Measurements from ENCODE around the gene MIPOL1.

The MIPOL1 gene

DNA sequence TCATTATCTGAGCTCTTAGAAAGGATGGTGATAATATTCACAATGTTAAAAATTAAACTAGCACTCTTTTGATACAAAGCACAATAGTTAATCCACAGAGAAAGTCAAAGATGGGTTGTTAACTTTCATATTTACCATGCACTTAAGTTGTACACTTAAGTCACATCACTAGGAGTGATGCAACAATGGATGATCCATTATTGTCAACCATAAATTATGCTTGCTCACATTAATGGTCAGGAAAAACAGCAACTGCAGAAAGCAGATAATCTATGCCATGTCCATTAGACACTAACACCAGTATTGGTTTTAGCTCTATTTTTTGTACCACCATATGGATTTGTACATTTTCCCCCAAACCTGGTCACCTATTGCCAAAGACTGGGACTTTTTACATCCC, 201.8 kb downstream of the MIPOL1 start:
- DNase-seq (ENCODE audit: low spot score), result no peak

DNA sequence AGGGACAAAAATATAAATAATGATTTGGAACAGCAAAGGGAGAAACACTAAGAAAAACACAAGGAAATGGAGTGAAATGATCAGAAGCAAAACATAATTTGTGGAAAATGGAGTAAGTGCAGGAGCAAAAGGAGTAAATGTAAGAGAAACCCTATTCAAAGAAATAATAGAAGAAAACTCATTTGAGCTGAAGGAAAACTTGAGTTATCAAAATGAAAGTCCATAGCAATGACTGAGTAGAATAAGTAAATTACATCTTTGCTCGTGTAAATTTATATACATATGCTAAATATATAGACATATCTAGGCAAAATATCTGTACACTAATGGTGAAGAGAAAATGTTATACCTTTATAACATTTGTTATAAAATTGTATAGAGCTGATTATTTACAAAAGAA, 203.4 kb downstream of the MIPOL1 start:
- no peak for DNase-seq (ENCODE audit: low spot score)

DNA sequence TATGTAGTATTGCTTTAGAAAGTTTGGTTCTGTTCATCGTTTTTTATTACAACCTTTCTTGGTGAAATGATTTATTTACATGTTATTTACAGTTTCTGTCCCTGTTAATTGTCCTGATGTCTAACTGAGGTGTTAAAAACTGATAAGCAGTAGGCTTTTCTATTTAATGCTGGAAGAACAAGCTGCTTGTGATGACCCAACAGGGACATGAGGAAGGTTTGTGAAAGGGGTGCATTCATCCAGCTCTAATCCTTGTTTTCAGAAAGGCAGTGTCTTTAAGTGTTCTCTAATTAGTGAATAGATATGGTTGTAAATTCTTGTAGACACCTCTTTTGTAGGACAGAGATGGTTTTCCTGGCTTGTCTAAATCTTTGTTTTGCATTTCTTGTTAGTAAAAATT, 205.9 kb downstream of the MIPOL1 start:
- no peak for DNase-seq (ENCODE audit: low spot score)

DNA sequence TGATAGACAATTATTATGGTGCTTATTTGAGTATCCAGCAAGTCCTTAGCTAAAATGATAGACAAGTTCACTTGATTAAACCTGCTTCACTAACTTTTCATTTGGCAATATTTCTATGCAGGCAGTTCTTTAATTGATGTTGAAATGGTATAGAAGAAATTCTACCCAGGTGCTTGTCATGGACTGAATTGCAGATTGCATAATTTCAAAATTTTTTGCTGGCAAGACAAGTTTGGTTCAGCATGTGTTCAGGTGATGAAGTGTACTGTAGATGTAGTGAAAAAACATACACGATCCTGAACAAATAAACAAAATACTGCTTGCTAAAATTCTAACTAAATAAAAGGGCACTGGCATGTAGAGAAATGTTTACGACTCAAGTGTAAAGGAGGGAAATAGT, 208.4 kb downstream of the MIPOL1 start:
- no peak for DNase-seq (ENCODE audit: low spot score)

DNA sequence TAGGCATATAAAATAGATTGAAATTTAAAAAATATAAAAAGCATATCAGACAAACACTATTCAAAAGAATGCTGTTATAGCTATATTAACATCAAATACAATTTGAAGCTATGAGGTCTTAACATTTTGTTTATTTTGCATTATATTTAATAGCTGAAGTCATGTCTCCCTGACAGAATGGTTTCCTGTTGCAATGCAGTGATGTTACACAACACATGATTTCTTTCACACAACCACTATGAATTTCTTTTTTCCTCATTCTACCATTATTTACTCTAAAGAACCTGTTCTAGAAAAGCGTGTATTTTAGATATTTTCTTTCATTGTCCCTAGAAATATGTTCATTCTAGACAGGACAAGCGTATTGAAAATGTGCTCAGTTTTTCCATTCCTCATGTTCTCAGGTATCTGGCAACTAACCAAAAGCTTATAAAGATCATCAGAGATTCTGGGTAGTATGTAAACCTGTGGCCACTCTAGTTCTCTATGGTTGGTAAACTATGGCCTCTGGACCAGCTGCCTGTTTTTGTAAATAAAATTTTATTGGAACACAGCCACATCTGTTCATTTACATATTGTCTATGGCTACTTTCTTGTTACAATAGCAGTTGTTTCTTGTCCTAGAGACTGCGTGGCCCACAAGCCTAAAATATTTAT, 213.5 kb downstream of the MIPOL1 start:
- no peak for DNase-seq (ENCODE audit: low spot score)

DNA sequence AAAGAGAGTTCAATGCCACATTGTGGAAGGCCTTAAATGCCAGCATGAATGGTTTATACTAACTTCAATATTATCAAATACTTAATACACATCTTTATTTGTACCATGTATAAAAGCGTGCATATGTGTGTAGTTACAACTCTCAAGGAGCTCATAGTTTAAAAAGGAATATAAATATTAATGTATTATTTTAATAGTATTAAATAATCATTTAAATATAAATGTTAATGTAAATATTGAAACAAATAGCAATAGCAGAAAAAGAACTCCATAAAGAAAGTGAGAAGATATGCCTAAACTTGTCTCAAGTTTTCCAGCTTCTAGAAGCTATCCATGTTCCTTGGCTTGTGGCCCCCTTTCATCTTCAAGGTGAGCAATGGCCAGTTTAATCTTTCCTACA, 215.3 kb downstream of the MIPOL1 start:
- DNase-seq (ENCODE audit: low spot score), result no peak

DNA sequence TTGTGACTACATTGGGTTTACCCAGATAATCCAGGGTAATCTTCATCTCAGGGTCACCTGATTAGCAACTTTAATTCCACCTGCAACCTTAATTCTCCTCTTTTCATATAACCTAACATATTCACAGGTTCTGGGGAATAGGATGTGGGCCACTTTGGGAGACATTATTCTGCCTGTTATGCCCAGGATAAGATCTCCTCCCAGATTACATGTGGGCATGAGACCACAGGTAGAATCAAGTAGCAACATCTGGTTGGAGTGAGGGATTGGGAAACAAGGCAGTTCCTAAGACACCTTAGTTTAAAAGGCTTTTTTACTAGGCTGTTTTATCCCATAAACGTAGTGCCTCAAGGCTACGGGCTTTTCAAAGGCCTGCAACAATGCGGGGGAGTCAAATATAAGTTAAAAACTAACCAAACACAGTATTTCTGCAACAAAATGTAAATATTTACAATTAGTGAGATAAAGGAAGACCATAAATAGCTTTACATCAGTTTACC, 215.8 kb downstream of the MIPOL1 start:
- no peak for DNase-seq (ENCODE audit: low spot score)

DNA sequence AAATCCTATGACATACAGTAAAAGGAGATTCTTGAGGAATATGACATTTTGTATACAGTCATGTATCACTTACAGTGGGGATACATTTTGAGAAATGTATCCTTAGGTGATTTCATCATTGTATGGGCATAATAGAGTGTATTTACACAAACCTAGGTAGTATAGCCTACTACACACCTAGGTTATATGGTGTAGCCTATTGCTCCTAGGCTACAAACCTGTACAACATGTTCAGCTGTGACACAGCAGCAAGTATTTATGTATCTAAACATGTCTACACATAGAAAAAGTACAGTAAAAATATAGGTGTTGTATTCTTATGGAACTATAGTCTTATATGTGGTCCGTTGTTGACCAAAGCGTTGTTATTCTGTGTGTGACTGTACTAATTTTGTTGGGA, 218.5 kb downstream of the MIPOL1 start:
- no peak for DNase-seq (ENCODE audit: low spot score)

DNA sequence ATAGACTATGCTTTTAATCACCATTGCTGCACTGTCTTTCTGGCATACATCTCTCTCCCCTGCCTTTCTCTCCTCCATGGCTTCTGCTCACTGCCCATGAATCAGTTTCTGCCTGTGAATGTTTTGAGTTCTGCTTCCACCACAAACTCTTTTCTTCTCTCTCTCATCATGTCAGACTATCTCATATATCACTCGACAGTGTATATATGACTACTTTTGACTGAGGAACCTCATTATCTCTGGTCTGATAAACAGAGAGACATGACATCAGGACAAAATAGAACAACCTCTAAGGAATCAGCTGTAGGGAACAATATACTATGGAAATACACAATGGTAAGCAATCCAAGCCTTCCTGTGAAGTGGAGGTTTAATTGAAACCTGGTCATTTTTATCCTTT, 219.4 kb downstream of the MIPOL1 start:
- no peak for DNase-seq (ENCODE audit: low spot score)

DNA sequence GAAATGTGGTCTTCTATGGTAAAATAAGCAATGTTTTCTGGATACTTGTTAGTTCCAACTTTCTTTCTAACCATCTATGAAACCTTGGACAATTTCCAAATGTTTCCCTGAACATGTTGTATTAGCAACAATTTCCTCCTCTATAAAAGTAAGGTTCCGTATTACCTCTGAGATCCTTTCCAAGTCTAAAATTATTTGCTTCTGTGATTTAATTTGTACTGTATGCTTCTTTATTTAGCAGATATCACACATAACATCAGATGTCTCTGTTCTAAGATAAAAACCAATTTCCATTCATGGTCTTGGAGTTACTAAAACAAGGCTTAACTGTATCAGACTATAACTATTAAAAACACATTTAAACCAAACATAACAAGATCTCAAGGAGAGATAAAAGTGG, 220.1 kb downstream of the MIPOL1 start:
- no peak for DNase-seq (ENCODE audit: low spot score)

DNA sequence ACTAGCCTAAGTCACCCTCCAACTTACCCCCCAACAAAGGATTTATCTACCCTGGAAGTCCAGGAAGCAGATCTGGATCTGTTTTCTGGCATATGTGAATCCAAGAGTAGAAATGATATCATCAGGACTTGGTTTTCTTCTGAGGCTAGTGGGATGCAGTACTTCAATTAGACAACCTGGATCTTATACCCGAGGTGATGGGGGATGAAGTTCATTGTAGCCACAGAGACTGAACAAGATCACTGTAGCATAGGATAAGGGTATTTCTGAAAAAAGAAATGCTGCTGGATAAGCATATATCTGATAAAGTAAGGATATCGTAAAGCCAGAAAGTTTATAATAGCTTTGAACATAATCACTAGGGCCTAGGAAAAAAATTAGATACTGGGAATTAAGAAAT, 222.9 kb downstream of the MIPOL1 start:
- no peak for DNase-seq (ENCODE audit: low spot score)

DNA sequence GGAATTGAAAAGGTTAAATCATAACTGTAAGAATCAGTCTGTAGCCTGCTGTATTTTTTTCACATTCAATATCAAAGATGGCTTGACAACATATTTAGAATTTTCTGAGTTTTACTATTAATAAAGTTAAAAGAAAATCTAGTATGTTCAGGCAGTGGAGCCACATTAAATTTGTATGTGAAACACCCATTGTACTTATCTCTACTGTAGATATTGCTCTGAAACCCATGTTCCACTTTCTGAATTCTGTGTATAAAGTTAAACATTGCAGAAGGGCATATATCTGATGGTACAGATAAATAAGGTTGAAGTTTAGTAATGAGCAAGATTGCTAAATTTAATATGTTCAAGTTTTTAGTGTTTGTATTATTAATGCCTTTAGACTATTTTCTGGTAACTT, 224.6 kb downstream of the MIPOL1 start:
- DNase-seq (ENCODE audit: low spot score), result no peak

DNA sequence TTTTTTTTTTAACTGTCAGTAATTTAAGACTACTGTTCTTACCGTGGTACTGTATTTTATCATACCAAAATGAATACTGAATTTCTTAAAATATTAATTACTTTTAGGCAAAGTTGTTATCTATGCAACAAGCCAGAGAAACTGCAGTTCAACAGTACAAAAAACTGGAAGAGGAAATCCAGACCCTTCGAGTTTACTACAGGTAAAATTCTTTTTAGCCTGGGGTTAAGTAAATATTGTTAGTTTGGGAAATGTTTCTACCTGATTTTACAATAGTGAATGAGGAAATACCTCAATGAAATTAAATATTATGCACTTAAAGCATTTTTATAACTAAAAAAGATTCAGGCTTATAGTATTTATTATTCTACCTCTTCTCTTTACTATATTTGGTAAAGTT, 225.0 kb downstream of the MIPOL1 start:
- DNase-seq (ENCODE audit: low spot score), result no peak

DNA sequence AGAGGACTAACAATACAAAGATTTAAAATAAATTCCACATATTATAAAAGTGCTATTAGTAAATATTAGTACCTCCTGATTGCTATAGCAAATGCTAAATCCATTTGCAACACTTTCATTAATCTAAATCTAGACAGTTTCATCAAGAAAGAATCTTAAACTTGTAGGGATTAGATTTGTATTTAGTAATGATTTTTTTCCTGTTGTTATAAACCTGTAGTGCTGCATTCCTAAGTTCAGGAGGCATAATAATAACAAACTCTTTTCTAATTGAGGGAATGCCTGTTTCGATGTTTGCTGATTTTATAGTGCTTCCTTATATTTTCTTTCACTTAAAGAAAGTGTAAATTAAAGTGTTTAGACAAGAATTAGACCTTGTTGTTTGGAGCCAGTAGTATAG, 231.2 kb downstream of the MIPOL1 start:
- DNase-seq (ENCODE audit: low spot score), result no peak

DNA sequence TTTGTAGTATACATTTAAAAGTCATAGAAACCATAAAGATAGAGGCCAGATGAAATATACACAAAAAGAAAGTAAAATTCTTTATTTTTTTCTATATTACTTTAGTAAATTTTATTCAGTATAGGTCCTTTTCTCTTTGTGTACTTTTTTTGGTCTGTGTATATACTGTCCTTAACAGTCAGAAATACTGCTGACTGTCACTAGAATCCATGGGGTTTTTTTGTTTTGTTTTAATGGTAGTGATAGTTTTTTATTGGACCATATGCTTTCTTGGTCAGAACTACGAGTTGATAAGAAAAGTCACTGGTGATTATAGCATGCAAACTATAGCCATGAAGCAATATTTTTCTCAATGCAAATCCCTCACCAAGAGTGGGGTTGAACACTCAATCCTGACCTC, 231.9 kb downstream of the MIPOL1 start:
- no peak for DNase-seq (ENCODE audit: low spot score)

DNA sequence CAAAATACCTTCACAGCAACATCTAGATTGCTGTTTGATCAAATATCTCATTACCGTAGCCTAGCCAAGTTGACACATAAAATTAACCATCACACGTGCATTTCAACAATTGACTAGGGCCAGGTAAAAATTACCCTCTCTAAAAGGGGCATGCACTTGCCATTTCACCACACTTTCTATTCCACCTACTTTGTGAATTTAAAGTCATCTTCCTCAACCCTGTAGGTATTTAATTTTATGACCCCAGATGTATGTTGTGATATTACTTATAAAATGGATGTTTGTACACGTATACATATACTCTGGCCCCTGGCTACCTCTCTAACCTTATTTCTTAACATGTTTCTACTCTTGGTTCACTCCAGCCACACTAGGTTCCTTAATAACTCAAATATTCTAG, 237.1 kb downstream of the MIPOL1 start:
- DNase-seq (ENCODE audit: low spot score), result no peak

DNA sequence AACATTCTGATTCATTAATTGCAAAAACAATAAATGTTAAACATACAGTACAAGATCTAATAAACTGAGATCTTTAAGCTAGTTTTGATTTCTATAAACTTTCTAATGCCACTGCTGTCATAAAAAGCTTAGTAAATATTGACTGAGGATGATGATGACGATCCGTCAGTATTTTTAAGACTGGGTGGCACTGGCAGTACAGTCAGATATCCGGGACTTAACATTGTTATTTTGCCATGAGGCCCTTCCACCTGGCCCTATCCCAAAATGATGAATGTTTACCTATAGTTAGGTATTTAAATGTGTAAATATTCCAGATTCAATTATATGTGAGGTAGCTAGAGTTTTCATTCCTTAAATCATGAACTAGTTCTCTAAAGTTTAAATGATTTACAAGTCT, 238.8 kb downstream of the MIPOL1 start:
- no peak for DNase-seq (ENCODE audit: low spot score)

DNA sequence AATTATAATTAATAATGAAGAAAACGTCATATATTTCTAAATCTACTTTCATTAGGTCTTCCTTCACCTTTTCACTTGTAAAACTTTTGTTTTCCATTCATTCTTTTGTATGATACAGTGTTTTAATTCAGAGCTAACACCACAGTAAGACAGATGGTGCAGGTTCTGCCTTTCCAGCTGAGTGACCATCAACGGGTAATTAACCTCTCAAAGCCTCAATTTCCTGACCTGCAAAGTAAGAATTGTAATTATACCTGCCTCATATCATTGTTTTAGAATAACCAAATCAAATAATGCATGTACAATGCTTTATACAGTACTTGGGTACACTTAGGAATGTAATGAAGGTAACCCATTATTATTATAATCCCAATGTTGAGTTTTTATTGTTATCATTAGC, 239.8 kb downstream of the MIPOL1 start:
- no peak for DNase-seq (ENCODE audit: low spot score)

DNA sequence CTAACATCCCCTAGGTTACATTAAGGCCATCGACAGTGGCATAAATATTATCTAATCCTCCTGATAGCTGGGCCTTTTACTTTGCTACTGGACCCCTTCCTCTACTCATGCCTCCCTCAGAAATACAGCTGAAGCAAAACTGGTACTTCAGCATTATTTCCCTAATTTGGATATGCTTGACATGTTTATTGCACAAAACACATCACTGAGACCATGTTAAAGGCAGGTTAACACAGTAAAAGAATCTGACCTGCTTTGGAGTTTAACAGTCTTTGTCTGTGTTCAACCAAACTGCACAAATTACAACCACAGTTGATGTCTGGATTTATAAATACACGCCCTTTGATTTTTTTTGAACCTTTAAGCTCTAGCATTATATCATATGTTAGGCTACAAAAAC, 240.7 kb downstream of the MIPOL1 start:
- no peak for DNase-seq (ENCODE audit: low spot score)

DNA sequence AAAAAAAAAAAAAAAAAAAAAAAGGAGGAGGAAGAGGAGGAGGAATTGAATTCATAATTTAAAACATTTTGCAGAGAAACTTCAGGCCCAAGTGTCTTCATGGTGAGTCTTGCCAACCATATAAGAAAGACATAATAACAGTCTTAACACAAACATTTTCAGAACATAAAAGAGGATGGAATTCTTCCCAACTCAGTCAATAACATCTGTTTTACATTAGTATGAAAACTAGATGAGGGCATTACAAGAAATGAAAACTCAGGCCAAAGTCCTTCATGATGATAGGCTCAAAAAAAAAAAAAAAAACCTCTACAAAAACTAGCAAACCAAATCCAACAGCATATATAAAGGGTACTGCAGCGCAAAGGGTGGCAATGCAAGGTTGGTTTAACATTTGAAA, 245.7 kb downstream of the MIPOL1 start:
- no peak for DNase-seq (ENCODE audit: low spot score)

DNA sequence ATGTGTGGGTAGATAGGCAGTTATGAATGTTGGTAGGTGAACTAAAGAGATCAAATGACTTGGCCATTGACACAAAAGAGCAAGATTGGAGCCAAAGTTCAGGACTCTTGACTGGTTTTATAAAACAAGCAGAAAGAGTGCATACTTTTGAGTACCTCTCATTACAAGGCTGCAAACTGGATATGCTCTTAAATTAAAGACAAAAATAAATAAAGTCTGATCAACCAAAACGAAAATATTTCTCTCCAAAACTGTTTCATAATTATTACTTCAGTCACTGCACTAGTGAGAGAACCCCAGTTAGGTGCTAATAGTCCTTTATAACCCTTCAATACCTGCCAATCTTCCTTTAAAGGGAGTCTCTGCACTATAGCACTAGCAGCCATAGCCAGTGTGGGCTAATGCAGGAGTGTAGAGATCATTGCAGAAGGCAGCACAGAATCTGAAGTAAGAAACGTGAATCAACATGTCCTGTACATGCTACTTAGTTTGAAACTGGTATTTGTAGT, 250.2 kb downstream of the MIPOL1 start:
- no peak for DNase-seq (ENCODE audit: low spot score)

DNA sequence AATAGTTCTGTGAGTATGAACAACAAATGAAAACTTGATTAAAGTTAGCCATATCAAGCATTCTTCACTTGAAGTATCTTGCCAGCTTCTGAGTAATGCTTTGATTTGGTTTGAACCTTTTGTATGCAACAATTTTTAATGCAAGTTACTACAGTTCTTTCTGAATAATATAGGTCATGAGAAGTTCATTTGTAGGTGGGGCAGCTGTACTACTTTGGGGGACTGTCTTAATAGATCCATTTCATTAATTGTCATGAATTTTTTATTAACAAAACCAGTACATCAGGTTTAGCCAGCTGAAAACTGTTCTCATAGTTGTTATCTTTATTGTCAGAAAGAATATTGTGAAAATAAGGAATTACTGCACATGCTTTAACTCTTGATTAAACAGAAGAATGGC, 254.6 kb downstream of the MIPOL1 start:
- DNase-seq (ENCODE audit: low spot score), result no peak

DNA sequence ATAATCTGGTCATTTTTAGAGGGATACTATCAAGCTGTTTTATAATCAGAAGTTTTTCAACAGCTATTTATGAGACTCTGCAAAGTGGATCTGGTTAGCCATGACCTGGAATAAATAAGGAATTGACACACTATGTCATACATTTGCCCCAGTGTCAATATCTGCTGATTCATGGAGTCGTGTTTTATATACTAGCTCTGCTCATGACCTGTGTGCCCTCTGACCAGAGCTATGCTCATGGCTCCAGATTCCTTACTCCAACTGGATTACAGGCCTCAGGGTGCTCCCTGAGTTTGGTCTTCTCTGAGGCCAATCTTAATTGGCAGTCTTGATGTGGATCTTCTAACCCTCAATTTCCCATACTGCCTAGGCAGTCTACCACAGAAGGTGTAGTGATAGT, 256.2 kb downstream of the MIPOL1 start:
- DNase-seq (ENCODE audit: low spot score), result no peak

DNA sequence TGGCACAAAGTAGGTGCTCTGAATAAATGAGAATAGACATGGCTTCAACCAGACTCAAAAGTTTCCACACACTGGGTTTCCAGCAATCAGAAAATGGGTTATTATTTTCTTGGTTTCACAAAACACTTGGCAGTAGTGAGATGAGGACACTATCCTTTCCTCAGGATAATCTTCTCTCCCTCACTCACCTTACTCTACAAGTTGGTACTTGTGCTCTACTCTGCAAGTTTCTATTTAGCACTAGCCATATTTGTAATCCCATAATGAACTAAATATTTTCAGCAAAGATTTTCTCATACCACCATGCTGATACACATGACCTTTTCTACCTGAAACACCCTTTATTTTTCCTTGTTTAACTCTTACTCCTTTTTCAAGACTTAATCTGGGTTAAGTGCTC, 259.6 kb downstream of the MIPOL1 start:
- DNase-seq (ENCODE audit: low spot score), result no peak

Measured in CD4-positive, alpha-beta T cell treated with Interleukin-6 at 100 ng/mL for 8 hours (primary cell).